BJ (cell line): ENCODE results near the gene REEP6. TPM values are rescaled to one million over a fixed set of nuclear protein-coding genes. Genes with fewer than 3 reads are reported as not detected.

Source experiments
- CTCF ChIA-PET: fragments of 350-600 bp; formaldehyde crosslinking; extraction: SDS; loops from one replicate; lab custom pipeline; 2021; ENCODE audit warnings: antibody characterized with exemption, inconsistent platforms; lab: Yijun Ruan, JAX
- POLR2A ChIA-PET: fragments of 300-600 bp; sonication (Branson Sonifier 250); formaldehyde crosslinking; extraction: SDS; loops from one replicate; lab custom pipeline; 2021; ENCODE audit warnings: antibody characterized with exemption; lab: Charles Lee
- DNase-seq: peaks from one replicate; pipeline ENCODE4 v3.0.0-alpha.2; 2011; ENCODE audit warnings: low read depth
- H3K27me3 ChIP-seq: 2 replicates; pipeline ENCODE4 v1.6.0; 2011; ENCODE audit warnings: low read length; ENCODE audit not compliant: control insufficient read depth, insufficient read depth
- H3K36me3 ChIP-seq: 2 replicates; pipeline ENCODE4 v1.5.1; 2011; ENCODE audit warnings: low read length; ENCODE audit not compliant: control insufficient read depth, insufficient read depth
- H3K4me3 ChIP-seq: 2 replicates; pipeline ENCODE4 v1.5.1; 2011; ENCODE audit warnings: low read depth, mild to moderate bottlenecking, control low read depth, low read length
- polyA plus RNA-seq: library from polyadenylated mRNA; depleted of rRNA; stranded (reverse); fragments of >200 nt; gene quantifications from 2 replicates; pipeline ENCODE4 v1.2.3, GENCODE V29; 2011
- TF ChIP-seq, protein P1 (sequence below): IDR thresholded peaks from 2 replicates; pipeline ENCODE4 v1.5.1; 2011; ENCODE audit warnings: low read depth, mild to moderate bottlenecking, control low read depth, inconsistent platforms, low read length, moderate library complexity; ENCODE audit not compliant: insufficient read depth

REEP6 gene
- polyA plus RNA-seq, 1 experiment, result 3.1 TPM

GRCh38 chr19:1457892-1458291, 33.1 kb upstream of the REEP6 start:
- CTCF ChIA-PET, result interaction anchor here (1.8 to 2.2 kb wide), 2 partner anchors 10 to 13 kb away, joined by 5 to 7 read pairs; no protein-coding TSS in a partner anchor
- DNase-seq, result no peak
- Histone ChIP-seq H3K27me3 (peaks cover 12% of the 10 kb centered on the region), H3K36me3 (peaks cover 6% of the 10 kb centered on the region; the same call in 1 of the 2 replicates), H3K4me3 (no peak overlapping the region)
- TF ChIP-seq, protein P1, sequence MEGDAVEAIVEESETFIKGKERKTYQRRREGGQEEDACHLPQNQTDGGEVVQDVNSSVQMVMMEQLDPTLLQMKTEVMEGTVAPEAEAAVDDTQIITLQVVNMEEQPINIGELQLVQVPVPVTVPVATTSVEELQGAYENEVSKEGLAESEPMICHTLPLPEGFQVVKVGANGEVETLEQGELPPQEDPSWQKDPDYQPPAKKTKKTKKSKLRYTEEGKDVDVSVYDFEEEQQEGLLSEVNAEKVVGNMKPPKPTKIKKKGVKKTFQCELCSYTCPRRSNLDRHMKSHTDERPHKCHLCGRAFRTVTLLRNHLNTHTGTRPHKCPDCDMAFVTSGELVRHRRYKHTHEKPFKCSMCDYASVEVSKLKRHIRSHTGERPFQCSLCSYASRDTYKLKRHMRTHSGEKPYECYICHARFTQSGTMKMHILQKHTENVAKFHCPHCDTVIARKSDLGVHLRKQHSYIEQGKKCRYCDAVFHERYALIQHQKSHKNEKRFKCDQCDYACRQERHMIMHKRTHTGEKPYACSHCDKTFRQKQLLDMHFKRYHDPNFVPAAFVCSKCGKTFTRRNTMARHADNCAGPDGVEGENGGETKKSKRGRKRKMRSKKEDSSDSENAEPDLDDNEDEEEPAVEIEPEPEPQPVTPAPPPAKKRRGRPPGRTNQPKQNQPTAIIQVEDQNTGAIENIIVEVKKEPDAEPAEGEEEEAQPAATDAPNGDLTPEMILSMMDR, result no peak
- POLR2A ChIA-PET, result no interaction called here

GRCh38 chr19:1459479-1459878, 31.5 kb upstream of the REEP6 start:
- POLR2A ChIA-PET, result no interaction called here
- no peak for DNase-seq
- Histone ChIP-seq H3K4me3 (no peak overlapping the region), H3K36me3 (peaks cover 6% of the 10 kb centered on the region; the same call in 1 of the 2 replicates), H3K27me3 (peaks cover 12% of the 10 kb centered on the region)
- CTCF ChIA-PET, result interaction anchor here (1.2 to 1.8 kb wide), 2 partner anchors 8 to 10 kb away, joined by 4 to 5 read pairs; no protein-coding TSS in a partner anchor
- TF ChIP-seq, protein P1, result no peak

GRCh38 chr19:1460033-1460995, 30.7 kb upstream of the REEP6 start:
- DNase-seq, result no peak
- ChIA-PET POLR2A (no interaction called here), CTCF (no interaction called here)
- Histone ChIP-seq H3K4me3 (no peak overlapping the region), H3K36me3 (peaks cover 6% of the 10 kb centered on the region; the same call in 1 of the 2 replicates), H3K27me3 (peaks cover 12% of the 10 kb centered on the region)
- TF ChIP-seq, protein P1, result no peak

DNA sequence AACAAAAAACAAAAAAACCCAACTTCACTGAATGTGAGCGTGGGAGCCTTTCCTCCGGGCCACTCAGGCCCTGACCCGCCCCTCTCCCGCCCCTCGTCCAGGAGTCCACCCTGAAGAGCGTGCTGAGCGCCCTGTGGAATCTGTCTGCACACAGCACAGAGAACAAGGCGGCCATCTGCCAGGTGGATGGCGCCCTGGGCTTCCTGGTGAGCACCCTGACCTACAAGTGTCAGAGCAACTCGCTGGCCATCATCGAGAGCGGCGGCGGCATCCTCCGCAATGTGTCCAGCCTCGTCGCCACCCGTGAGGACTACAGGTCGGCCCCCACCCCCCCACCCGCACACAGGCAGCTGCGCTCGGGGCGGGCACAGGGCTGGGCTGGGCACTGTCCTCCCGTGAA, 29.1 kb upstream of the REEP6 start:
- ChIA-PET CTCF (no interaction called here), POLR2A (no interaction called here)
- TF ChIP-seq, protein P1, result no peak
- Histone ChIP-seq H3K36me3 (peaks cover 6% of the 10 kb centered on the region; the same call in 1 of the 2 replicates), H3K27me3 (peaks cover 10% of the 10 kb centered on the region), H3K4me3 (no peak overlapping the region)
- DNase-seq, result no peak

DNA sequence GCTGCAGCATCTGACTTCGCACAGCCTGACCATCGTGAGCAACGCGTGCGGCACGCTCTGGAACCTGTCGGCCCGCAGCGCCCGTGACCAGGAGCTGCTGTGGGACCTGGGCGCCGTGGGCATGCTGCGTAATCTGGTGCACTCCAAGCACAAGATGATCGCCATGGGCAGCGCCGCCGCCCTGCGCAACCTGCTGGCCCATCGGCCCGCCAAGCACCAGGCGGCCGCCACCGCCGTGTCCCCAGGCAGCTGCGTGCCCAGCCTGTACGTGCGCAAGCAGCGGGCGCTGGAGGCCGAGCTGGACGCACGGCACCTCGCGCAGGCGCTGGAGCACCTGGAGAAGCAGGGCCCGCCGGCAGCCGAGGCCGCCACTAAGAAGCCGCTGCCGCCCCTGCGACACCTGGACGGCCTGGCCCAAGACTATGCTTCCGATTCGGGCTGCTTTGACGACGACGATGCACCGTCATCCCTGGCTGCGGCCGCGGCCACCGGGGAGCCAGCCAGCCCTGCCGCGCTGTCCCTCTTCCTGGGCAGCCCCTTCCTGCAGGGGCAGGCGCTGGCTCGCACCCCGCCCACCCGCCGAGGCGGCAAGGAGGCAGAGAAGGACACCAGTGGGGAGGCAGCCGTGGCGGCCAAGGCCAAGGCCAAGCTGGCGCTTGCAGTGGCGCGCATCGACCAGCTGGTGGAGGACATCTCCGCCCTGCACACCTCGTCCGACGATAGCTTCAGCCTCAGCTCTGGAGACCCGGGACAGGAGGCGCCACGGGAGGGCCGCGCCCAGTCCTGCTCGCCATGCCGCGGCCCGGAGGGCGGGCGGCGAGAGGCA, 25.6 kb upstream of the REEP6 start:
- H3K36me3 ChIP-seq, result peaks cover 3% of the 10 kb centered on the region; the same call in 1 of the 2 replicates
- peaks cover 11% of the 10 kb centered on the region for H3K27me3 ChIP-seq
- TF ChIP-seq, protein P1, result peak; percentile 66
- DNase-seq, result no peak
- CTCF ChIA-PET, result interaction anchor here (0.8 to 4.3 kb wide), 4 partner anchors 9 to 54 kb away, joined by 3 to 21 read pairs (median 6); no protein-coding TSS in a partner anchor
- POLR2A ChIA-PET, result no interaction called here
- no peak overlapping the region for H3K4me3 ChIP-seq
